HG03558 (cell line): ENCODE measurements around the gene PDE2A.

Source experiments
- ATAC-seq: cut with Tn5 transposase; IDR thresholded peaks from one replicate; pipeline ENCODE4 v1.9.1; 2021; ENCODE audit warnings: moderate number of reproducible peaks; ENCODE audit not compliant: unreplicated experiment; ENCODE audit errors: extremely low read depth

PDE2A gene

GRCh38 chr11:72595292-72595684 lies 78.9 kb downstream of the PDE2A start:
- ATAC-seq, result no peak

- no peak for ATAC-seq
These were observed 79.5 kb downstream of the PDE2A start for GRCh38 chr11:72594493-72595291.

- ATAC-seq, result no peak
These were observed 81.3 kb downstream of the PDE2A start for GRCh38 chr11:72592698-72593495.

GRCh38 chr11:72591785-72592502 lies 82.3 kb downstream of the PDE2A start:
- no peak for ATAC-seq

- no peak for ATAC-seq
These were observed 83.2 kb downstream of the PDE2A start for GRCh38 chr11:72591023-72591422.

GRCh38 chr11:72589802-72590761 lies 84.1 kb downstream of the PDE2A start:
- no peak for ATAC-seq

- no peak for ATAC-seq
These were observed 85.5 kb downstream of the PDE2A start for GRCh38 chr11:72588421-72589410.

- ATAC-seq, result no peak
These were observed 86.5 kb downstream of the PDE2A start for GRCh38 chr11:72587696-72588095.

GRCh38 chr11:72586321-72587090 lies 87.7 kb downstream of the PDE2A start:
- no peak for ATAC-seq

- no peak for ATAC-seq
These were observed 88.4 kb downstream of the PDE2A start for GRCh38 chr11:72585762-72586311.

- ATAC-seq, result no peak
These were observed 89.2 kb downstream of the PDE2A start for GRCh38 chr11:72584939-72585597.

- ATAC-seq, result no peak
These were observed 89.8 kb downstream of the PDE2A start for GRCh38 chr11:72584293-72584938.

- ATAC-seq, result no peak
These were observed 90.5 kb downstream of the PDE2A start for GRCh38 chr11:72583616-72584292.

GRCh38 chr11:72583177-72583553 lies 91.1 kb downstream of the PDE2A start:
- ATAC-seq, result no peak

GRCh38 chr11:72582206-72583176 lies 91.7 kb downstream of the PDE2A start:
- ATAC-seq, result no peak
